CD8-positive, alpha-beta memory T cell (primary cell): ENCODE results near the gene GATC. TPM values are rescaled to one million over a fixed set of nuclear protein-coding genes. Genes with fewer than 3 reads are reported as not detected.

Experiments used
- CTCF ChIA-PET: fragments of 350-600 bp; sonication (Branson Sonifier 250); formaldehyde crosslinking; loops from one replicate; lab custom pipeline; 2021; ENCODE audit warnings: antibody characterized with exemption; lab: Charles Lee
- POLR2A ChIA-PET: fragments of 350-600 bp; sonication (Branson Sonifier 250); formaldehyde crosslinking; loops from one replicate; lab custom pipeline; 2021; ENCODE audit warnings: antibody characterized with exemption; lab: Charles Lee
- DNase-seq, 5 donors: peaks; one replicate each; pipeline versions ENCODE4 v3.0.0 to v3.0.0-alpha.2; 2020 to 2022; ENCODE audit warnings: mixed read lengths in 1 of 5
- H3K27ac ChIP-seq: one replicate; pipeline ENCODE4 v1.7.0; 2013; ENCODE audit warnings: low read depth, mild to moderate bottlenecking, low read length, moderate library complexity
- H3K27me3 ChIP-seq: 2 replicates; pipeline ENCODE4 v1.7.0; 2013; ENCODE audit warnings: low read length, mild to moderate bottlenecking; ENCODE audit not compliant: insufficient read depth, poor library complexity, severe bottlenecking
- H3K36me3 ChIP-seq: 2 replicates; pipeline ENCODE4 v1.7.0; 2013; ENCODE audit warnings: mild to moderate bottlenecking, low read length, moderate library complexity; ENCODE audit not compliant: insufficient read depth
- H3K4me1 ChIP-seq: 2 replicates; pipeline ENCODE4 v1.7.0; 2013; ENCODE audit warnings: mild to moderate bottlenecking, low read length, moderate library complexity; ENCODE audit not compliant: insufficient read depth
- H3K4me3 ChIP-seq: 2 replicates; pipeline ENCODE4 v1.7.0; 2013; ENCODE audit warnings: mild to moderate bottlenecking, low read length
- H3K9me3 ChIP-seq: 2 replicates; pipeline ENCODE4 v1.7.0; 2013; ENCODE audit warnings: mild to moderate bottlenecking, low read length
- H3K27ac Mint-ChIP-seq, 8 donors: one replicate each; pipeline ENCODE4 v1.8.0; 2020 to 2021; ENCODE audit warnings: mixed read lengths in 8 of 8, mild to moderate bottlenecking in 6 of 8, inconsistent platforms in 3 of 8, moderate library complexity in 3 of 8
- H3K27me3 Mint-ChIP-seq, 2 donors: one replicate each; pipeline ENCODE4 v1.8.0; 2020 to 2021; ENCODE audit warnings: mixed read lengths in 2 of 2, mild to moderate bottlenecking in 1 of 2, moderate library complexity in 1 of 2
- H3K36me3 Mint-ChIP-seq, 3 donors: one replicate each; pipeline ENCODE4 v1.8.0; 2020 to 2021; ENCODE audit warnings: mixed read lengths in 3 of 3, inconsistent platforms in 1 of 3, mild to moderate bottlenecking in 1 of 3
- H3K4me1 Mint-ChIP-seq, 3 donors: one replicate each; pipeline ENCODE4 v1.8.0; 2020 to 2021; ENCODE audit warnings: mixed read lengths in 3 of 3, inconsistent platforms in 1 of 3, mild to moderate bottlenecking in 1 of 3
- H3K4me3 Mint-ChIP-seq, 7 donors: one replicate each; pipeline ENCODE4 v1.8.0; 2020 to 2021; ENCODE audit warnings: mixed read lengths in 7 of 7, mild to moderate bottlenecking in 6 of 7, moderate library complexity in 4 of 7, inconsistent platforms in 2 of 7
- H3K9me3 Mint-ChIP-seq, 5 donors: one replicate each; pipeline ENCODE4 v1.8.0; 2020 to 2022; ENCODE audit warnings: mixed read lengths in 5 of 5, mild to moderate bottlenecking in 3 of 5, moderate library complexity in 2 of 5, inconsistent platforms in 1 of 5
- polyA plus RNA-seq: library from polyadenylated mRNA; unstranded; fragments of 300-500 nt; fragmentation: Illumina TruSeq; gene quantifications from one replicate; pipeline ENCODE4 v1.2.3, GENCODE V29; 2021
- total RNA-seq, 2 experiments: library from RNA; stranded (reverse); gene quantifications; one replicate each; pipeline ENCODE4 v1.2.3, GENCODE V29; 2021

Gene GATC
- total and polyA plus RNA-seq, 3 experiments from 2014 or later = 28.6 to 30.6 (median 29.8) TPM

DNA sequence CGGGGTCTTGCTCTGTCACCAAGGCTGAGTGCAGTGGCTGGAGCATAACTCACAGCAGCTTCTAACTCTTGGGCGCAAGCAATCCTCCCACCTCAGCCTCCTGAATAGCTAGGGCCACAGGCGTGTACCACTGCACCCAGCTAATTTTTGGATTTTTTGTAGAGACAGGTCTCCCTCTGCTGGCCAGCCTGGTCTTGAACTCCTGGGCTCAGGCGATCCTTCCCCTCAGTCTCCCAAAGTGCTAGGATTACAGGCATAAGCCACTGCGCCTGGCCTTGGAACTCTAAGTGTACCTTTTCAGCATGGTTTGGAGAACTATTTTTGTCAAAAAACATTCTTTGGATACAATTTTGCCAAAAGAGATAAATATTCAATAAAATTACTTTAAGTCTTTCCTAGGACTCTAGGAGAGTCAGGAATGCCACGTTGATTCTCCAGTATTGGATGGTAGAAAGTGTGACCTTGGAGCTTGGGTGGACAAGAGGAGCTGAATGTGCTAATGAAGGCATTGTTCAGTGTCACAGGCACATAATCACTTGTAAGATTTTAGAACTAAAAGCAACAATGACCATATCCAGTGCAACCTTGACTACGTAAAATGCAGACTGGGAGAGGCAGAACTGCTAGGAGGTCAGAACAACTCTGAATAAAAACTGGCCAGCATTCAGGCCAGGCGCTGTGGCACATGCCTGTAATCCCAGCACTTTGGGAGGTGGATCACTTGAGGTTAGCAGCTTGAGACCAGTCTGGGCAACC is 20.5 kb downstream of the GATC start:
- no peaks in the 10 kb centered on the region for H3K9me3 Mint-ChIP-seq
- Histone ChIP-seq H3K4me3 (no peak overlapping the region), H3K27me3 (no peaks in the 10 kb centered on the region), H3K4me1 (peaks cover 48% of the 10 kb centered on the region), H3K9me3 (no peaks in the 10 kb centered on the region), H3K36me3 (peaks cover 49% of the 10 kb centered on the region), H3K27ac (no peak overlapping the region)
- POLR2A ChIA-PET = interaction anchor here (0.7 to 1.0 kb wide), 3 partner anchors 9 to 68 kb away, joined by 3 read pairs; partner anchors contain the start of gene COX6A1
- peaks cover 36 to 54% (median 51%) of the 10 kb centered on the region in 3 donors for H3K4me1 Mint-ChIP-seq
- peak overlapping the region in 6 of 7 donors; percentile 4 to 83 (median 44) for H3K4me3 Mint-ChIP-seq
- peaks cover 9 to 58% (median 13%) of the 10 kb centered on the region in 3 donors for H3K36me3 Mint-ChIP-seq
- CTCF ChIA-PET = interaction anchor here (0.5 to 4.9 kb wide), 10 partner anchors 14 to 110 kb away, joined by 3 to 36 read pairs (median 4); partner anchors contain the start of genes COX6A1 and DYNLL1
- H3K27me3 Mint-ChIP-seq = peaks cover 0 to 3% of the 10 kb centered on the region in 2 donors
- DNase-seq = peak; percentile 12 to 61 (median 33)
- peak overlapping the region in 7 of 8 donors; percentile 33 to 80 (median 59) for H3K27ac Mint-ChIP-seq

GRCh38 chr12:120467439-120467838 is 21.2 kb downstream of the GATC start:
- Histone ChIP-seq H3K36me3 (peaks cover 42% of the 10 kb centered on the region), H3K4me1 (peaks cover 51% of the 10 kb centered on the region), H3K4me3 (no peak overlapping the region), H3K27ac (no peak overlapping the region), H3K27me3 (no peaks in the 10 kb centered on the region), H3K9me3 (no peaks in the 10 kb centered on the region)
- peaks cover 40 to 57% (median 57%) of the 10 kb centered on the region in 3 donors for H3K4me1 Mint-ChIP-seq
- peaks cover 0 to 3% of the 10 kb centered on the region in 2 donors for H3K27me3 Mint-ChIP-seq
- peak overlapping the region; percentile 3 to 96 (median 65) for H3K27ac Mint-ChIP-seq
- DNase-seq = no peak
- peak overlapping the region; percentile 44 to 96 (median 92) for H3K4me3 Mint-ChIP-seq
- H3K36me3 Mint-ChIP-seq = peaks cover 9 to 51% (median 13%) of the 10 kb centered on the region in 3 donors
- H3K9me3 Mint-ChIP-seq = no peaks in the 10 kb centered on the region
- POLR2A ChIA-PET = interaction anchor here (0.7 kb wide), 1 partner anchor 68 kb away, joined by 3 read pairs; no protein-coding TSS in a partner anchor
- CTCF ChIA-PET = interaction anchor here (0.5 to 4.9 kb wide), 5 partner anchors 27 to 110 kb away, joined by 3 to 36 read pairs (median 5); partner anchors contain the start of gene DYNLL1

GRCh38 chr12:120468325-120468820 is 22.1 kb downstream of the GATC start:
- peaks cover 9 to 43% (median 13%) of the 10 kb centered on the region in 3 donors for H3K36me3 Mint-ChIP-seq

DNA sequence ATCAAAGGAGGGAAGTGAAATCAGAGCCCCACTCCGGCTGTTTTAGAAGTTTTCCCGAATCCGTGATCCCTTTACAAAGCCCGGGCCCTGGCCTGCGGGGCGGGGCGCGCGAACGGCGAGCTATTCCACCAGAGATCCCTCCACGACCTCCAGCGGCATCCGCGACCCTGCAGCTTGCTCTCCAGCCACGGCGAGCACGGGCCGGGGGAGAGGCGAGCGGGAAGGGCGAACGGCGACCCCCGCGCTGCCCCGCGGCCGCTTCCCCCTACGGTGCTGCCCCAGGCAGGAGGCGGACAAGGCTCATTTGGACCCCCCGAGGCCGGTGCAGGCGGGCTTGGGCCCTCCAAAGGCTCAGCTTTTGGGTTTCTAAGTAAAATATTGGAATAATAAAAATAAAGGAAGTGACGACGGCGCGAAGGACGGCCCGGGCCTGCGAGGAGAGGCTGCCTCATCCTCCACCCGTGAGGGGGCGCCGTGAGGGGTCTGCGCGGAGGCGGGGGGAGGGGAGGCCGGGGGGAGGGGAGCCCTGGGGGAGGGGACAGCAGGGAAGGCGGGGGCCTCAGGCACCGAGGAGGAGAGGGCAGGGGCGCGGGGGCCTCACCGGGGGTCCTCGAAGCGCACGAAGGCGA is 22.7 kb downstream of the GATC start:
- Histone ChIP-seq H3K4me3 (peak overlapping the region; percentile 84), H3K36me3 (peaks cover 29% of the 10 kb centered on the region), H3K27me3 (no peaks in the 10 kb centered on the region), H3K27ac (peak overlapping the region; percentile 75), H3K9me3 (no peaks in the 10 kb centered on the region), H3K4me1 (peaks cover 53% of the 10 kb centered on the region)
- Mint-ChIP-seq H3K27me3 (peaks cover 0 to 3% of the 10 kb centered on the region in 2 donors), H3K4me1 (peaks cover 46 to 62% (median 61%) of the 10 kb centered on the region in 3 donors), H3K4me3 (peak overlapping the region; percentile 81 to 96 (median 92)), H3K36me3 (peaks cover 4 to 37% (median 13%) of the 10 kb centered on the region in 3 donors), H3K9me3 (no peaks in the 10 kb centered on the region), H3K27ac (peak overlapping the region; percentile 79 to 97 (median 94))
- POLR2A ChIA-PET = interaction anchor here (0.8 to 3.2 kb wide), 7 partner anchors 20 to 177 kb away, joined by 3 to 36 read pairs (median 4); partner anchors contain the start of genes COQ5, COX6A1, DYNLL1 and RNU4-1
- DNase-seq = peak in 1 of 5 donors; percentile 48
- CTCF ChIA-PET = interaction anchor here (0.6 to 4.9 kb wide), 14 partner anchors 10 to 454 kb away, joined by 3 to 36 read pairs (median 4); partner anchors contain the start of gene DYNLL1

More at GRCh38 chr12:120468325-120468820, 22.1 kb downstream of the GATC start:
- Histone ChIP-seq H3K9me3 (no peaks in the 10 kb centered on the region), H3K36me3 (peaks cover 35% of the 10 kb centered on the region), H3K27ac (peak overlapping the region; percentile 75), H3K4me1 (peaks cover 53% of the 10 kb centered on the region), H3K4me3 (peak overlapping the region; percentile 84), H3K27me3 (no peaks in the 10 kb centered on the region)
- peak overlapping the region; percentile 81 to 96 (median 92) for H3K4me3 Mint-ChIP-seq
- H3K27me3 Mint-ChIP-seq = peaks cover 0 to 3% of the 10 kb centered on the region in 2 donors
- CTCF ChIA-PET = interaction anchor here (0.6 to 4.9 kb wide), 10 partner anchors 10 to 453 kb away, joined by 3 to 36 read pairs (median 4); partner anchors contain the start of gene DYNLL1
- no peak for DNase-seq
- peak overlapping the region; percentile 79 to 97 (median 90) for H3K27ac Mint-ChIP-seq
- H3K9me3 Mint-ChIP-seq = no peaks in the 10 kb centered on the region
- POLR2A ChIA-PET = interaction anchor here (0.6 to 3.2 kb wide), 8 partner anchors 21 to 176 kb away, joined by 3 to 36 read pairs (median 4); partner anchors contain the start of genes COQ5, COX6A1, DYNLL1 and RNU4-1
- peaks cover 44 to 64% (median 62%) of the 10 kb centered on the region in 3 donors for H3K4me1 Mint-ChIP-seq

DNA sequence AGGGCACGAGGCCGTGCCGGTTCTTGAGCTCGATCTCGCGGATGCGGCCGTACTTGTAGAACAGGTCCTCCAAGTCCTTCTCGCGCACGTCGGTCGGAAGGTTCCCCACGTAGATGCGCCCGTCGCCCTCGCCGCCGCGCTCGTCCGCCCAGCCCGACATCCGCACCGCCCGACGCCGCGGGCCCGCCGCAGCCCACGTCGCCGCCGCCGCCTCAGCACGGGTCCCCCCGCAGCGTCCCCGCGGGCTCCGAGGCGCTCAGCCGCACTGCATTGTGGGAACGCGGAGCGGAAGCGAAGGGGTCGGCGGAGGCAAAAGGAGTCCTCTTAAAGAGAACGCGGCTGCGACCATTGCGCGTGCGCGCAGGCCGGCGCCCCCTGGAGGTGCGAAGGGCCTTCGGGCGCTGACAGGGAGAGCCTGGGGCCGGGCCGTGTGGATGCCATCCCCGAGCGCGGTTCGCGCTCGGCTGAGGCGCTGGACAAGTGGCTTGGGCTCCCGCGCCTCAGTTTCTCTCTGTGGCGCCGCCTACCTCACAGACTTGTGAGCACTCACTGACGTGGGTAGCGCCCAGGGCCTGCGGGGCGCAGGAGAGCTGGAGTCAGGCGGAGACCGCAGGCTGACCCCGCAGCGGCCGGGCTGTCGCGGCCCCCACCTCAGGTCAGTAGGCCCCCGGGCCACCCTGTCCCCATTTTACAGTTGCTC is 23.4 kb downstream of the GATC start, which contains the start of gene SRSF9:
TSS of gene SRSF9 (minus strand) at position 299 of the 700 bp plus-strand sequence. CDS start at position 160, 139 bp downstream.
- H3K4me1 Mint-ChIP-seq = peaks cover 47 to 61% (median 60%) of the 10 kb centered on the region in 3 donors
- POLR2A ChIA-PET = interaction anchor here (0.5 to 3.2 kb wide), 7 partner anchors 26 to 979 kb away, joined by 3 to 36 read pairs (median 4); partner anchors contain the start of genes COQ5, DYNLL1, POP5 and RNU4-1
- no peaks in the 10 kb centered on the region for H3K9me3 Mint-ChIP-seq
- H3K27me3 Mint-ChIP-seq = peaks cover 0 to 3% of the 10 kb centered on the region in 2 donors
- Histone ChIP-seq H3K4me1 (peaks cover 50% of the 10 kb centered on the region), H3K27me3 (no peaks in the 10 kb centered on the region), H3K27ac (peak within 1 kb of the TSS; percentile 75), H3K9me3 (no peaks in the 10 kb centered on the region), H3K36me3 (peaks cover 23% of the 10 kb centered on the region), H3K4me3 (peak within 1 kb of the TSS; percentile 86)
- peak; percentile 96 to 99 (median 97) for DNase-seq
- peaks cover 2 to 30% (median 11%) of the 10 kb centered on the region in 3 donors for H3K36me3 Mint-ChIP-seq
- peak within 1 kb of the TSS; percentile 79 to 97 (median 94) for H3K27ac Mint-ChIP-seq
- CTCF ChIA-PET = interaction anchor here (0.7 to 4.9 kb wide), 22 partner anchors 11 to 454 kb away, joined by 3 to 36 read pairs (median 4); partner anchors contain the start of gene DYNLL1
- peak within 1 kb of the TSS; percentile 81 to 96 (median 92) for H3K4me3 Mint-ChIP-seq

GRCh38 chr12:120470150-120470784 is 24.0 kb downstream of the GATC start:
- ChIA-PET CTCF (interaction anchor here (0.7 to 4.9 kb wide), 16 partner anchors 11 to 421 kb away, joined by 3 to 36 read pairs (median 4); partner anchors contain the start of gene DYNLL1), POLR2A (interaction anchor here (0.5 to 3.2 kb wide), 4 partner anchors 26 to 978 kb away, joined by 3 to 36 read pairs (median 12); partner anchors contain the start of genes DYNLL1, POP5, RNU4-1 and RNU4-2)
- Histone ChIP-seq H3K36me3 (peaks cover 16% of the 10 kb centered on the region), H3K27me3 (no peaks in the 10 kb centered on the region), H3K4me1 (peaks cover 46% of the 10 kb centered on the region), H3K9me3 (no peaks in the 10 kb centered on the region), H3K27ac (peak overlapping the region; percentile 73), H3K4me3 (peak overlapping the region; percentile 86)
- H3K36me3 Mint-ChIP-seq = peaks cover 2 to 24% (median 8%) of the 10 kb centered on the region in 3 donors
- H3K4me1 Mint-ChIP-seq = peaks cover 46 to 61% (median 54%) of the 10 kb centered on the region in 3 donors
- peak overlapping the region; percentile 81 to 96 (median 92) for H3K4me3 Mint-ChIP-seq
- DNase-seq = no peak
- H3K27ac Mint-ChIP-seq = peak overlapping the region; percentile 79 to 97 (median 92)
- no peaks in the 10 kb centered on the region for H3K9me3 Mint-ChIP-seq
- peaks cover 0 to 3% of the 10 kb centered on the region in 2 donors for H3K27me3 Mint-ChIP-seq
